ENCODE results near the gene TSPAN18.

GRCh38 chr11:44931466-44931865, 204.7 kb downstream of the TSPAN18 start:
- TF ChIP-seq POLR2A (IDR thresholded peaks at IDR 0.05; ENCODE audit: low read length) (no peak), GATA1 (IDR thresholded peaks at IDR 0.05; ENCODE audit: low read depth, low read length) (no peak)

Data from erythroblast (primary cell).